Vagina (tissue), 2 donors: ENCODE measurements around the gene AP2B1. TPM values are rescaled to one million over a fixed set of nuclear protein-coding genes. Genes with fewer than 3 reads are reported as not detected.

ENCODE experiments used
- DNase-seq, 2 donors: peaks; one replicate each; pipeline ENCODE4 v3.0.0-alpha.2; 2017; ENCODE audit errors: extremely low spot score in 2 of 2
- H3K27ac ChIP-seq: fragments of 200-600 bp; sonication (generic); one replicate; pipeline ENCODE4 v1.5.1; 2019
- H3K27me3 ChIP-seq: fragments of 200-600 bp; sonication (generic); one replicate; pipeline ENCODE4 v1.5.1; 2019
- H3K36me3 ChIP-seq, 2 donors: fragments of 200-600 bp; sonication (generic); one replicate each; pipeline ENCODE4 v1.5.1; 2017 to 2019
- H3K4me1 ChIP-seq: fragments of 200-600 bp; sonication (generic); one replicate; pipeline ENCODE4 v1.5.1; 2019
- H3K4me3 ChIP-seq, 2 donors: fragments of 200-600 bp; sonication (generic); 1 replicate in 1 of 2; 2 replicates in 1 of 2; pipeline ENCODE4 v1.5.1; 2016 to 2019
- H3K9me3 ChIP-seq: fragments of 200-600 bp; sonication (generic); one replicate; pipeline ENCODE4 v1.5.1; 2019
- CTCF ChIP-seq, 3 experiments: fragments of 450-650 bp in 2 of 3; fragments of 200-600 bp in 1 of 3; sonication (generic) in 1 of 3; IDR thresholded peaks; one replicate each; pipeline ENCODE4 v1.5.1; 2017 to 2019; ENCODE audit warnings: antibody characterized with exemption in 3 of 3, mild to moderate bottlenecking in 2 of 3, moderate library complexity in 2 of 3
- POLR2A ChIP-seq, 2 donors: fragments of 450-650 bp; IDR thresholded peaks; one replicate each; pipeline ENCODE4 v1.6.1; 2017; ENCODE audit warnings: antibody characterized with exemption in 2 of 2, mild to moderate bottlenecking in 2 of 2, moderate library complexity in 2 of 2
- POLR2AphosphoS5 ChIP-seq, 2 donors: sonication (generic); formaldehyde crosslinking; IDR thresholded peaks; one replicate each; pipeline ENCODE4 v1.9.0; 2017; ENCODE audit warnings: antibody characterized with exemption in 2 of 2, mild to moderate bottlenecking in 2 of 2, low read depth in 1 of 2; ENCODE audit not compliant: insufficient read depth in 1 of 2
- intact Hi-C: fragments of 100-400 bp; cut with DNase I; formaldehyde crosslinking; loops from one replicate; pipeline ENCODE4 v1.15.1; 2023
- total RNA-seq: library from RNA; depleted of rRNA; stranded (reverse); fragments of >200 nt; gene quantifications from one replicate; pipeline ENCODE4 v1.2.3, GENCODE V29; 2016

AP2B1 gene
- total RNA-seq, 1 donor from 2014 or later: 62.1 TPM

GRCh38 chr17:35668802-35669201 lies 81.7 kb downstream of the AP2B1 start:
- no peak overlapping the region for H3K27ac ChIP-seq
- H3K4me1 ChIP-seq: no peaks in the 10 kb centered on the region
- H3K36me3 ChIP-seq: peaks cover 0 to 32% of the 10 kb centered on the region in 2 donors
- no peak for DNase-seq
- H3K4me3 ChIP-seq: no peak overlapping the region
- H3K27me3 ChIP-seq: no peaks in the 10 kb centered on the region
- H3K9me3 ChIP-seq: no peaks in the 10 kb centered on the region
- no peak for TF ChIP-seq POLR2A (IDR thresholded peaks at IDR 0.05)
- no peak for TF ChIP-seq POLR2AphosphoS5 (IDR thresholded peaks at IDR 0.05; ENCODE audit: insufficient read depth in 1 of 2, low read depth in 1 of 2)
- TF ChIP-seq CTCF (IDR thresholded peaks at IDR 0.05): no peak
- intact Hi-C loops: no loop called here

GRCh38 chr17:35674552-35674951 lies 87.4 kb downstream of the AP2B1 start:
- intact Hi-C loops: no loop called here
- Histone ChIP-seq H3K4me1 (no peaks in the 10 kb centered on the region), H3K36me3 (peaks cover 3 to 28% of the 10 kb centered on the region in 2 donors), H3K27me3 (no peaks in the 10 kb centered on the region), H3K4me3 (no peak overlapping the region), H3K9me3 (no peaks in the 10 kb centered on the region), H3K27ac (no peak overlapping the region)
- TF ChIP-seq CTCF (IDR thresholded peaks at IDR 0.05): no peak
- DNase-seq: no peak

- DNase-seq: no peak
- no peak for TF ChIP-seq POLR2A (IDR thresholded peaks at IDR 0.05)
- intact Hi-C loops: no loop called here
- H3K9me3 ChIP-seq: no peaks in the 10 kb centered on the region
- no peak overlapping the region for H3K27ac ChIP-seq
- no peak overlapping the region for H3K4me3 ChIP-seq
- H3K27me3 ChIP-seq: no peaks in the 10 kb centered on the region
- H3K4me1 ChIP-seq: no peaks in the 10 kb centered on the region
- H3K36me3 ChIP-seq: peaks cover 3 to 25% of the 10 kb centered on the region in 2 donors
Observed at GRCh38 chr17:35676441-35676840, 89.3 kb downstream of the AP2B1 start.

- H3K4me3 ChIP-seq: no peak overlapping the region
- no peaks in the 10 kb centered on the region for H3K4me1 ChIP-seq
- no peaks in the 10 kb centered on the region for H3K9me3 ChIP-seq
- H3K36me3 ChIP-seq: peaks cover 3 to 29% of the 10 kb centered on the region in 2 donors
- TF ChIP-seq POLR2AphosphoS5 (IDR thresholded peaks at IDR 0.05; ENCODE audit: insufficient read depth in 1 of 2, low read depth in 1 of 2) (no peak), CTCF (IDR thresholded peaks at IDR 0.05) (no peak), POLR2A (IDR thresholded peaks at IDR 0.05) (no peak)
- intact Hi-C loops: no loop called here
- no peaks in the 10 kb centered on the region for H3K27me3 ChIP-seq
- H3K27ac ChIP-seq: no peak overlapping the region
- DNase-seq: no peak
Observed at GRCh38 chr17:35679007-35679682, 92.0 kb downstream of the AP2B1 start.

- DNase-seq: no peak
- no peaks in the 10 kb centered on the region for H3K4me1 ChIP-seq
- TF ChIP-seq POLR2AphosphoS5 (IDR thresholded peaks at IDR 0.05; ENCODE audit: insufficient read depth in 1 of 2, low read depth in 1 of 2) (no peak), CTCF (IDR thresholded peaks at IDR 0.05) (no peak), POLR2A (IDR thresholded peaks at IDR 0.05) (no peak)
- peaks cover 0 to 43% of the 10 kb centered on the region in 2 donors for H3K36me3 ChIP-seq
- no peak overlapping the region for H3K27ac ChIP-seq
- H3K9me3 ChIP-seq: no peaks in the 10 kb centered on the region
- no peak overlapping the region for H3K4me3 ChIP-seq
- intact Hi-C loops: no loop called here
- no peaks in the 10 kb centered on the region for H3K27me3 ChIP-seq
Observed at GRCh38 chr17:35683591-35683990, 96.5 kb downstream of the AP2B1 start.
